HG02623 (cell line): Measurements from ENCODE around the gene TOM1L2.

Experiments used
- ATAC-seq: cut with Tn5 transposase; IDR thresholded peaks from one replicate; pipeline ENCODE4 v1.9.1; 2021; ENCODE audit warnings: moderate library complexity; ENCODE audit not compliant: unreplicated experiment

TOM1L2 gene

DNA sequence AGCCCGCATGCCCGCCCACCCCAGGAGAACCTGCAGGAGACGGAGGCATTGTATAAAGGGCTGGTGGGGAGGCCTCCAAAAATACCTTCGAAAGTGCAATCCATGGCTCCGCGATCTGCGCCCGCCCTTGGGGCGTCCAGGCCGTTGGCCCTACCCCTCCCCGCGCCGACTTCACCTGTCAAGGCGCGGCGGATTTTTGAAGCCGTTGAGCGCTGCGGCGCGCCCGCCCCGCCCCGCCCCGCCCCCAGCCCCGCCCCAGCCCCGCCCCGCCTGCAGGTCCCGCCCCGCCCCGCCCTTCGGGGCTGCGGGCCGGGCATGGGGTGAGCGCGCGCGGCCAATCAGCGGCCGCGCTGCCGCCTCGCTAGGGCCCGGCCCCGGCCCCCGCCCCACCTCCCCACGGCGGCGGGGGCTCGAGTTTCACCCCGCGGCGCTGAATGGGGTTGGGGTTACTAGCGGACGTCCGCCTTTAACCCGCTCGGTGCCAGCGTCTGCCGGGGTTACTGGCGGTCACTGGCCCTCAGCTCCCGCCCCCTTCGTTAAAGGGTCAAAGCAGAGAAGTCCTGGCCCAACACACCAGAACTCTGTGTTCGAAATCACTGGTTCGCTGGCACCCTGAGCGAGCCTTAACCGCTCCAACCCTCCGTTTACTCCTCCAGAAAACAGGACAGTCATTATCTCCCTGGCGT is 148.6 kb downstream of the TOM1L2 start:
- peak; percentile 66 for ATAC-seq

DNA sequence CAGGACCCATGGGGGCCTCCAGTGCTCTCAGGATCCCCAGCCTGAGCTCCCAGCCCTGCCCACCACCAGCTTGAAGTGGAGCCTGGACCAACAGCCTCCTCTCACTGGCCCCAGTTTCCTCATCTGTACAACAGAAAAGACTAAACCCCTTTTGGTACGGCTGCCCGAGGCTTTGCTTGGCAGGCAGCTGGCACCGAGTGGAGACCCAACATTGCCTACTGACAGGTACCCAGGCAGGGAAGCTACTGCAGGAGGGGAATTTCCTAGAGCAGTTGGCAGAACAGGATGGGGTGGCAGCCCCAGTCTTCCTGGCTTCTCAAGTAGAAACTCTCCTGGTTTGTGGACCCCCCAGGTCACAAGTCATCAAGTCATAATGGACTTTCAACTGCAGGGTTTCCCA is 149.6 kb downstream of the TOM1L2 start:
- ATAC-seq, result no peak

DNA sequence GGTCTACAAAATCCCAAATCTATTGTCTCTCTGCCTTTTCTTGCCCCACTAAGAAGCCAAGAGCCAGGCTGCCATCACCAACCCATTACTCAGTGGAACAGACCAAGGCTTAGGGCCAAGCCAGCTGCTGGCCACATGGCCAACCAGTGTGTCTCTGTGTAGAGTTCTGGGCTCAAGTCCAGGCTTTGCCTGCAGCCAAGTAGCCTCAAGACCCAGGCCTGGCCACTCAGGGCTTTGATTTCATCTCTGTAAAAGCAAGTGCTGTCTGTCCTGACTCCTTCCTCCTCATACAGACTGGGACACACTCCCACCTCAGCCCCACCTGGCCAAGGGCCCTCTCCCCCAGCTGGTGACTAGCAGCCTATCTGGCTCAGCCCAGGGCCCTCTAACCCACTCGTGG is 150.0 kb downstream of the TOM1L2 start:
- ATAC-seq, result no peak

DNA sequence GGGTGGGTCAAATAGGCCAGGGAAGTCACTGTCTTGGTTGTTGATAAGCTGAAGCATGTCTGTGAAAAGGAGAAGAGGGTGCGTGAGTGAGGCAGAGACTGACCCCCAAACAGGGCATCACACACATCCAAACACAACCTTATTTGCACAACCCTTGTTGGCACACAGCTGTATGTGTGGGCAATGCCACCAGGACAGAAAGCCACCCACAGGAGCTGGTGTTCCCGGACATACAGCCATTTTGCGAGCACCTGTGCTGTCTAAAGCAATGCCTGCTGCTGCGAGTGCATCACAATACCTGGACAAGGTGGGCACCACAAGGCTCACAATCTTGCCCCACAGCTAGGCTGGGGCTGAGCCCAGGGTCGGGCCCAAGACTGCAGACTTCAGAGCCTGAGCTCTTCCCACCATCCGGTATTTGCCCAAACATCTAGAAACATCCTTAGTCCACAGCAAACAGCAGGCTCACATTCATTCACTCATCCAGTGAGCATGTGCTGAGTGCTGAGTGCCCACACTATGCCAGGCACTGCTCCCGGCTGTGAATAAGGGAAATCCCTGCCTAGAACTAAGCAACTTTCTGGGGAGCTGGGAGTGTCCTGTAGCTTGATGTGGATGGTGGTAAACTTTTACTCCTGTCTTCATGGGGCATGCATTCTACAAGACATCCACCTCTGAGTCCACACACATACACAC is 151.6 kb downstream of the TOM1L2 start:
- no peak for ATAC-seq

DNA sequence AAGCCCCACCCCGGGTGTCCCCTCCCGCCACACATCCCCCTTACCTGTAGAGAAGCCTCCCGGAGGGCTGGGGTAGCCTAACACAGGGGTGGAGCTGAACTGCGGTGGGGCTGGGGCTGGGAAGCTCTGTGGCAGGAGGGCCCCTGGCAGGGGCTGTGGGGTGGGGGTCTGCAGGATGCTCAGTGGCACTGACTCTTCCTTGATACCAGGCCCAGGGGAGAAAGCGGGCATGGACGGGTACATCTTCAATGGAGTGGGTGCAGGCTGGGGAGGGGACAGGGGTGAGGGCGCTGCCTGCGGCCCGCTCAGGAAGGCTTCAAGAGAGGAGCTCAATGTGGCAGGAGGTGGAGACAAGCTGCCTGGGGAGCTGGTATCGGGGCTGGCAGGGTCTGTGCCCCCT is 152.2 kb downstream of the TOM1L2 start:
- ATAC-seq, result no peak

DNA sequence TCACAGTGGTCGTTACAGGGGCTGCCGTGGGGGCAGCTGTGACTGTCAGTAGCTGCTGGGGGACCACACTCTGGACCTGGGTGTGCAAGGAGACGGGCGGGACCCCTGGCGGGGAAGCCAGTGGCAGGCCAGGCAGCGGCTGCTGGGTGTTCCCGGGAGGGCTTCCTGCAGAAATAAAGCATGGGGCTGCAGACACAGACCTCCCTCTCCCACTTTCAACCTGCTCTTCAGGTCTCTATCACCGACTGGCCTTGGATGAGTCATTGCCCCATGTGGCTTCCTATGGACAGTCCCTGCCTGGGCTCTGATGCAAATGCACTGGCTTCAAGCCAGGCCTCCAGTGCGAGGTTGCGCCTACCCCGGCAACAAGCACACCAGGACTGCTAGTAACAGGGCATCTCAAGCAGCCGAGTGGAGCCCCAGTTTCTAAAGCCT is 152.6 kb downstream of the TOM1L2 start:
- ATAC-seq, result peak; percentile 49

DNA sequence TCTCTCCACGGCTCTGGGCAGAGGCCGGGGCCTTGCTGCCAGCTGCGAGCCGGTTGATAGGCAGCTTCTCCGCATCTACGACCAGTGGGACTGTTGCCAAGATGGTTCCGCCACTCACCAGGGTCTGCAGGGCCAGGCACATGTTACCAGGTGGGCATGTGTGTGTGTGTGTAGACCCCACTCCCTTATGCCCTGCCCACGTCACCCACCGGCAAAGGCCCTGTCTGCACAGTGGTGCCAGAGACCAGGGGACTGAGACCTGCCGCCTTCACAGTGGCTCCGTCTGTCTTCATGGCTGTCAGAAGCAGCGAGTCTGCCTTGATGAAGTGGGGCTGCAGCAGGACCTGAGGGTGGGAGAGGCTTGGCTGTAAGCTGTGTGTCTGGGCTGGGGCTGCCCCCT is 153.1 kb downstream of the TOM1L2 start:
- no peak for ATAC-seq

DNA sequence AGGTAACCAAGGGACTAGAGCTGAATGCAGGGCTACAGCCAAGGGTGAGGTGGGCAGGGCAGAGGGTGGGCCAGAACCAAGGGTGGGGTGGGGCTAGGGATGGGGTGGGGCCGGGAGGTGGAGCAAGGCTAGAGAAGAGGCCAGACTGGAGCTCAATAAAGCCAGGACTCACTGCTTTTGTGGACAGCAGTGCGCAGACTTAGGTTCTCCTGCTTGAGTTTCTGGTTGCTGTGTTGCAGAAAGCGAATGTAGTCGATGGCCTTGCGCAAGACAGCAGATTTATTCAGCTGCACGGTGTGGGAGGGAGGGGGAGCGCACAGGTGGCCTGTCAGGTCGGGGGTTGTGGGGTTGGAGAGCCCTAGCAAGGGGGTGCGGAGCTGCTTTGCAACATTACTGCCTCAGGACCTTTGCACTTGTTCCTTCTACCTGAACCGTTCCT is 154.1 kb downstream of the TOM1L2 start:
- no peak for ATAC-seq

DNA sequence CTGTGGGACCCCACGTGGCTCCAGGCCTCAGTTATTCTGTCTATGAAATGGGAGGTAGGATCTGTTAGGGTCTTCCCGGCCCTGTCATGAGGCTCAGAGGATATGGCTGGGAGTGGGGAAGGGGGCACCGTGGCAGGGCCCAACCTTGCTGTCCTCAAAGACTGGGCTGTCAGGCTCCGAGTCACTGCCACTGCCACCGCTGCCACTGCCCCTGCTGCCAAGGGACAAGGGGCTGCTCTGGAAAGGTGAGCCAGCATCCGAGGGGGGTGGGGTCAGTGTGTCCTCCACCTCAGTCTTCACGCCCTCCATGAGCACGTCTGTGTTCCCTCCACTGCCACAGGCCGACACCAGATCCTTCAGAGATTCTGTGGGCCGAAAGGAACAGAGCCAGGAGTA is 154.7 kb downstream of the TOM1L2 start:
- no peak for ATAC-seq

DNA sequence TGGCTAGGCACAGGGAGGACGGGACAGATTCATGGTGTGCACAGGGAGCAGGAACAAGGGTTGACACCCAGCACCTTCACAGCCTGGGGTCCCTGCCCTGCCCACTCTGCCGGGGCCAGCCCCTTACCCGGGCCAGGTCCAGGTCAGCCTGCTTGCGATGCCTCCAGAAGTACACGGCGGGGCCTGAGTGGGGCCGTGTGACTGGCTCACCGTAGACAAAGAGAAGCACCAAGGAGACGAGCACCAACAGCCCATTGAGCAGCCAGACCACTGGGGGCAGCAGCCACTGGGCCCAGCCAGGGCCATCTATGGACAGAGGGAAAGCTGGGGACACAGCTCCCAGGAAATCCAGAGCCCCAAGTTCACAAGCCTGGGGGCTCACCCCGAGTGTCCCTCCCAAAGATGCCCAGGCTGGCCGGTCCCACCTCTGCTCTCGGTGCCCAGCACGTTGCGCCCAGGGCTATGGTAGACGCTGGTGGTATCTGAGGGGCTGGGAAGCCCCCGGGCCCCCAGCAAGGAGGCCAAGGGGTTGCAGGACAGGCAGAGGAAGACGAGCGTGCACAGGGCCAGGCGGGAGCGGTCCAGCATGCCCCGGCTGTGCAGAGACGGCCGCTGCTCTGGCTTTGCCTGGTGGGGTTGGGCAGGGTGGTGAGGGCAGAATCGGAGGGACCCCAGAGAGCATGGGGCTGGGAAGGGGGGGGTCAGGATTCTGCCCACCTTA is 155.2 kb downstream of the TOM1L2 start:
- no peak for ATAC-seq

DNA sequence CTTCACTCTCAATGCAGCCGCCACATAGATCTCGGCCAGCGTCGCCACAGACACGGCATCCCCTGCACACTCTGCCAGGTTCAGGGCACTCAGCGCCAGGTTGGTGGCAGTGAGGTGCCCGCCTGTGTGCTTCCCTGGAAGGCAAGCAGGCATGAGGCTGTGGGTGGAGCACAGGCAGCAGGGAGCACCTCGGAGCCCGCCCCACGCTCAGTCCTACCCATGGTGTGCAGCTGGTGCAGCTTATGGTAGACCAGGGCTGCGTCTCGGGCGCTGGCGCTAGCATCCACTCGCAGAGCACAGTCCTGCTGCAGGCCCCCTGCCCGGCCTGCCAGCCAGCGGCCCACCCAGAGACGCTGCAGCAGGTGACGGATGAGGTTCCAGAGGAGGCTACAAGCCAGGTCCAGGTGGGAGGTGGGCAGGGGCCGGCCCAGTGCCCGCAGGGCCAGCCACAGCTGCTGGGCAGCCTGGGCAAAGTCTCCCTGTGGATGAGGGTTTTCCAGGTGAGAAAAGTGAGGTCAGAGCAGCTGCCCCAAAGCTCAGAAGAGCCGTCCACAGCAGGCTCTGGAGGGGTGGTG is 155.9 kb downstream of the TOM1L2 start:
- no peak for ATAC-seq

DNA sequence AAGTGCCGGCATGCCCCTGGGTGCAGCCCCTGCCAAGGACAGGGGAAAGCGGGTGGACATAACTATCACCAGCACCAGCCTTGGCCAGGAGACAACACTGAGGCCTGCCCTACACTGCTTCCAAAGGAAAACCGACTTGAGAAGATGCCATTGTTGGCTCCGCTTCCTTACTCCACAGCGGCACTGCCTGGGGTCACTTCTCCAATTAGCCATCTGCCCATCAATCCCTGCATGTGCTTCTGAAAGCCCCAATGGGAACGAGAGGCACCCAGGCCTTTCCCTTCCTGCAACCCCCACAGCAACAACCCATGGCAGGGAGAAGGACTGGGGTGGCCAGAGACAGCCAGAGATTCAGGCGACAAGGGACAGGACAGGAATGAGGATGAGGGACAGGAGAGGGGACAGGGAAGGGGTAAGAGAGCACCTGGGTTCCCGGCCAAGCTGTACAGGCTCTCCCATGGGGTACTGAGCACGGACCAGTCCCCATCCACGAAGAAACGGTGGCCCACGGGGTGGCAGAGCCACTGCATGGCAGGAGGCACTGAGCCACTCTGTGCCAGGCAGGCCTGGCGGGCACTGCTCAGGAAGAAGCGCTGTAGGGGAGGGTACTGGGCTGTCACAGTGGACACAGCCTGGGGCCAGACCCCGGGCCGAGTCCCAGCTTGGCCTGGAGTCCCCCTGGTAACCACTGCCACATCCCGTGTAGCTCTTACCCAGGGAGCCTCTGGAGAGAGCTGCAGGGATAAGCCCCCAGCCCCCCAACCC is 156.6 kb downstream of the TOM1L2 start:
- ATAC-seq, result no peak

DNA sequence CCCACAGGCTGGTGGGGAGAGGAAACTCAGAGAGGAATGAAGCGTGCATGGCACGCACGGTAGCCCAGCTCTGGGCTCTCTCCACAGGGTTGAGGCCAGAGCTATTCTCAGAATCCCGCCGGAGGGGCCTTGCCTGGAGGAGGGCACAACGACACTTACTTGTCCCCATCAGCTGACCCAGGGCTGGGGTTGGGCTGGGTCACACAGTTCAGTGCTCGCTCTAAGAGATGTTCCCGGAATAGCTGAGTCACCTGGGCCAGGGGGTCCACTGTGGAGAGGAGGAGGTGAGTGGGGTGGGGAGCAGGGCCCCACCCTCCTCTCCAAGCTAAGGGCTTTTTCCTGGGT is 157.2 kb downstream of the TOM1L2 start:
- no peak for ATAC-seq

DNA sequence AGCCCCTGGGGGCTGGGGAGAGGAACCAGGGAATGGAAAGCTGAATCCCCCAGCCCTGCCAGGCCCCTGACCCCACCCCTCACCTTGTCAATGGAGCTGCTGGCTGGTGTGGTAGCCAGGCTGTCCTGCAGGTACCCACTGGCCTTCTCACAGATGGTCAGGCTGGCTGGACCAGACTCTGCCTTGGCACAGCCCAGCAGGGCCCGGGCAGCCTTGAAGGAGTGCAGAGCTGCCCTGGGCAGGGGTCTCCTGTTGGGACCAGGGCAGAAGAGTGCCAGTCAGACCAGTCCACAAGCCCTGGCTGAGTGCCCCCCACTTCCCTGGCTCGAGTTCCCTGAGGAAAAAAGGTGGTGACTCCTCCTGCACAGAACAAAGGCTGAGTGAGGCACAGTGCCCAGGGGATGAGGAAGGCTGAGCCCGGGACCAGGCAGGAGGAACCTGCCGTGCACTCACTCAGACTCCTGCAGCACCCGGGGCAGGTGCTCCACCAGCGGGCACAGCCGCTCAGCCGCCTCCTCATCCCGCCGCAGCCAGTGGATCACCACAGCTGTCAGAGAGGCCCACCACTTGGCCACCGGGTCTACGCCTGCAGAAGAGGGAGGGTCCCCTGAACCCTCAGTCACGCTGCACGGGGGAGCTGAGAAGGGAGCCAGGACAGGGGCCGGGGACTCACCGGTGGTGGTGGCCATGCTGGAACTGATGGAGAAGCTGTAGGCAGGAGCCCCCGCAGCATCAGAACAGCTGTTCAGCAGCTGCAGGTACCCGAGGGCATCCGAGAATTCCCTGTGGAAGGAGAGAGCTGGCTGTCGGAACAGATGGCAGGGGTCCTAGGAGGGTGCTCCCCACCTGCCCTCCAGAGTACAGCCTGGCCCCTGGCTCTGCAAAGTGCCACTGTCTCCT is 157.8 kb downstream of the TOM1L2 start:
- ATAC-seq, result no peak

DNA sequence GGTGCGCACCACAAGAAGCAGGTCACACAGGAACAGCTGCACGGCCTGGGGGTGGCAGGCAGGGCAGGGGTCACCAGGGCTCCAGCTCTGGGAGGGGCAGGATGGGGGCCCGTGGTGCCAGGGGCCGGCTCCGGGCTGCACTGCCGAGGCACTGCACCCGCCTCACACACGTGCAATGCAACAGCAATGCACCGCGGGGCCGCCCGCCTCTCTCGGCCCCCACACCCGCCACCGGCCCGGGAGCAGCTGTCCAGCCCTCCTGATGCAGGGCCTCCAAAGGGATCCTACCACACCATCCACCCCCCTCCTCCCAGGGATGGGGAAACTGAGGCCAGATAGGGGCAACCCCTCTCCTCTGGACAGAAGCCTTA is 158.5 kb downstream of the TOM1L2 start:
- ATAC-seq, result no peak

DNA sequence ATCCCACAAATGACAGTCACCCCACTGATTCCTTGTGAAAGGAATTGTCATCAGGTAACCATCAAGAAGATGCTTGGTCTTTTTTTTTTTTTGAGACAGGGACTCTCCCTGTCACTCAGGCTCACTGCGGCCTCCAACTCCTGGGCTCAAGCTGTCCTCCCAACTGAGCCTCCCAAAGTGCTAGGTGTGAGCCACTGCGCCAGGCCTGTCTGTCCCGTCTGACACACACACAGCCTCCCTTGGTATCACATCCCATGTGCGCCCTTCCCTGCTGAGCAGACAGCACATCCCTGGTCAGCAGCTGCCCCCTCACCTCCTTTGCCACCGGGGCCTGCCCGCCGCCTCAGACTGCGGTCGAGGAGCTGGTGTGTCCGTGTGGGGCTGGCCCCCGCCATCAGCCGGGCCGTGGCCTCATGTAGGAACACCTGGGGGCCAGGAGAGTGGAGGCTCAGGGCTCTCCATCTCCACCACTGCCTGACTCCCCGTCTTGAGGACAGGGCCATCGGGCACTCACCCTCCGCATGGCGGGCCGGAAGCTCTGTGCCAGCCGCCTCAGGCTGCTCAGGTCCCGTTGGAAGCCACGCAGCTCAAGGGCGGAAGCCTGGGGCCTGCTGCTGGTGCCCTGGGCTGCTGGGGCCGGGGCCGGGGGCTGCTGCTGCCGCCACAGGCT is 159.0 kb downstream of the TOM1L2 start:
- ATAC-seq, result no peak

DNA sequence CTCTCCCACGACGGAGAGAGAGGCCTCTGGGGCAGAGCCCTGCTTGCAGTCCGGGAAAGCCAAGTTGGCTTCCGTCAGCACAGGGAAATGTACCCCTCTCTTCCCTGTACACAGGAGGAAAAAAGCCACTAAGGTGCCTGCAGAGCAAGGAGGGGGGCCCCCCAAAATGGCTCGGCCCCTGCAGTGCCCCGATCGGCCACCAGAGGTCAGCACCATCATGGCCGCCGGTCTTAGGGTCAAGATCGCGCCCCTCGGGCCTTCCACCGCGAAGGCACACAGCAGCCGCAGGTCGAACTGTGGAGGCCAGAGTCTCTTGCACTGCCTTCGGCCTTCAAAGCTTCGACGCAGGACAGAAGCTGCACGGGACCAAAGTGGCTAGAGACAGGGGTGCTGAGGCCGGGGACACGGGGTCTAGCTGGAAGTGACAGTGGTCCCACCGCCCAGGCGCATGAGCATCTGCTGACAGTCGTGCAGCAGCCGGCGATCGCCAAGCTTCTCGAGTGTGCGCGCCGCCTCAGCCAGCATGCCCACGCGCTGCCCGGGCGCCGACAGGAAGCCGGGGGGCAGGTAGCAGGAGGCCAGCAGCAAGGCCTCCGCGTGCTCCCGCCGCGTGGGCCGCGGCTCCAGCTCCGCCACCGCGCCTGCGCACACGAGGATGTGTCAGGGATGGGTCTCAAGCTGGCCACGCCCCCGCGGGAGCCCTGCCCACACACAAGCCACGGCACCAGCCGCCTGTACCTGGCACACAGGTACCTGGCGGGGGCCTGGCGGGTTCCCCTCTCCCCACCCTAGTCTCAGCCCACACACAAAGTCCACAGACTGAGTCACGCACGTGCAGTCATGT is 159.8 kb downstream of the TOM1L2 start:
- ATAC-seq, result no peak

DNA sequence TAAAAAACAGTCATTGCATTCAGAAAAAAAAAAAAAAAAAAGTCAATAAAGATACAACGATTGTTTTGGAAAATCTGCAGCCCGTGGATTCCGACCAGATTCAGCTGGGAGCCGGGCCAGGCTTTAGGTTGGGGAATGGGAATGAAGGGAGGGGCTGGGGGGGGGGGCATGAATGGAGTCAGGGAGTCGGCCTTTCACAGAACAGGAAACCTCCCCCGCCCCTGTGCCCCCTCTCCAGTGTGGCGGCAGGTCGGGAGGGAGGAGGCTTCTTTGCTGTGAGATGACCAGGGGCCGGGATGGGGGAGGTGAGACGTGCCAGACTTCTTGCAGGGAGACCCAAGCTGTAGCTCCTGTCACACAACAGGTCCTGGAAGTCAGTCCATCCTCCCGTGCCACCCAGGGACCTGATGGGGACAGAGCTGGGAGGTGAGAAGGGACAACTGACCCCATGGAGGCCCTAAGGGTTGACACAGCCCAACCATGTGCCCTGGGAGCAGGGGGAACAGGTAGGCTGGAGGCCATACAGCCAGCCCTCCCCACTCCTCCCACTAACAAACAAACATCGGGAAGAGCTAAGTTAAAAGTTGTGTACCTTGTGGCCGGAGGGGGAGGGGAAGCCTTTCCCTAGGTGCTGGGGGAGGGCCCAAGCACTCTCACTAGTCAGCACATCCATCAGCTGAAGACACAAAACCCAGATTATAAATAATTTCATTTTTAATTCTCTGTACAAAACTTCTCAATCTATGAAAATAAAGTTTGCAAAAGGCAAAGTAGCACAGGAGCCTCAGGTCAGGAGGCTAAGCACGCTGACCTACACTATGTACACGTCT is 160.6 kb downstream of the TOM1L2 start:
- ATAC-seq, result no peak
